ENCODE results near the gene ANKRD13D. TPM values are rescaled to one million over a fixed set of nuclear protein-coding genes. Genes with fewer than 3 reads are reported as not detected.

ANKRD13D gene
- total RNA-seq, 1 donor from 2014 or later: 124 TPM

DNA sequence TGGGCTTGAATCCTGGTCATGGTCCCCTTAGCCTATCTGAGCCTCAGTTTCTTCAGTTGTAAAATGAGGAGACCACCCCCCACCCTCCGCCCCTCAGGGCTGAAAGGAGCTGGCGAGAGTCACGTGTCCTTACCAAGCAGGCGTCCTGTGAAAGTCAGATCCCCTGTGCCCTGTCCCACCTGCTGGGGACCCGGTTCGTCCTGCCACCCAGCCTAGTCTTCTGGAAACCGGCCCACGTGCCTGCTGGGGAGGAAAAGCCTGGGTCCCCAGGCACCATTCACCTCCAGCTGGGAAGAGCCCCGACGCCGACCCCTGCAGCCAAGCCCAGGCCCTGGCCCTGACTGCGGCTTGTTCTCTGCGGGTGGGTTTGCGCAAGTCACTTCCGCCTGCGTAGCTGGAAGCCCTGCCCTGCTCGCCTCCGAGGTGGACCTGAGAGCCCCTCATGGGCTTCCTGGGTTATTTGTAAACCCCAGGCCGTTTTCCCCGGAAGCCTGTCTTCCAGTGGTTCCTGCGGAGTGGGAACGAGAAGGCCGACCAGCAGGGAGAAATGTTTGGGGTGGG, 13.5 kb downstream of the ANKRD13D start:
- no peaks in the 10 kb centered on the region for H3K27me3 Mint-ChIP-seq
- no peaks in the 10 kb centered on the region for H3K9me3 Mint-ChIP-seq
- intact Hi-C loops (cut with micrococcal nuclease): no loop called here
- no peak overlapping the region for H3K27ac Mint-ChIP-seq
- no peak for DNase-seq
- H3K36me3 Mint-ChIP-seq (ENCODE audit: low read depth): peaks cover 25% of the 10 kb centered on the region
- H3K4me3 Mint-ChIP-seq: peak overlapping the region; percentile 37
- no peaks in the 10 kb centered on the region for H3K4me1 Mint-ChIP-seq

DNA sequence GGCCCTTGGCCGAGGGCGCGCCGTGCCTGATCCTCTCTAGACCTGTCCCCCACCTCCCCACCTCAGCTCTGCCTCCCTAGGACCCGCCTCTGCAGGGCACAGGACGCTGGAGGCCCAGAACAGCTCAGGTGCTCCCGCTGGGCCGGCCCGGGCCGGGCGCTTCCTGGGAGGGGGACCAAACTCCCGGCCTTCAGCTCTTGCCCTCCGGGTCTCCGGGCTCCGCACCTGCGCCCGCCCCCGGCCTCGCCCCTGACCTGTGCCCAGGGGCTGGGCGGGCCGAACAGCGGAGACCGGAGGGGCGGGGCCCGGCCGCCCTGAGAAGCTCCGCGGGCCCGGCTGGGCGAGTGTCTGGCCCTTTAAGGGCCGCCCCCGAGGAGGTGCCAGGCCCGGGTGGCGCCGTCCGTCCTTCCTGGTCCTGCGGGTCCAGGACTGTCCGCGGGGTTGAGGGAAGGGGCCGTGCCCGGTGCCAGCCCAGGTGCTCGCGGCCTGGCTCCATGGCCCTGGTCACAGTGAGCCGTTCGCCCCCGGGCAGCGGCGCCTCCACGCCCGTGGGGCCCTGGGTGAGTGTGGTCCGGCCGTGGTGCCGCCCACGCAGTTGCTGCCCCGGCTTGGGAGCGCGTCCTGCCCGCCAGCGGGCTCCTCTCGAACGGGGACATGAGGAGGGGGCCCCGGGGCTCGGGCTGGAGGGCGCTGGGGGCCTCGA, 14.2 kb downstream of the ANKRD13D start, which contains the start of gene SSH3:
Gene SSH3, plus strand, starts transcription at position 399 of the 703 bp plus-strand sequence. Its CDS starts 96 bp downstream, at position 495.
- Mint-ChIP-seq H3K4me3 (peak within 1 kb of the TSS; percentile 37), H3K9me3 (no peaks in the 10 kb centered on the region), H3K27ac (no peak within 1 kb of the TSS), H3K4me1 (no peaks in the 10 kb centered on the region), H3K36me3 (ENCODE audit: low read depth) (peaks cover 20% of the 10 kb centered on the region), H3K27me3 (no peaks in the 10 kb centered on the region)
- DNase-seq: peak; percentile 84
- intact Hi-C loops (cut with micrococcal nuclease): no loop called here

DNA sequence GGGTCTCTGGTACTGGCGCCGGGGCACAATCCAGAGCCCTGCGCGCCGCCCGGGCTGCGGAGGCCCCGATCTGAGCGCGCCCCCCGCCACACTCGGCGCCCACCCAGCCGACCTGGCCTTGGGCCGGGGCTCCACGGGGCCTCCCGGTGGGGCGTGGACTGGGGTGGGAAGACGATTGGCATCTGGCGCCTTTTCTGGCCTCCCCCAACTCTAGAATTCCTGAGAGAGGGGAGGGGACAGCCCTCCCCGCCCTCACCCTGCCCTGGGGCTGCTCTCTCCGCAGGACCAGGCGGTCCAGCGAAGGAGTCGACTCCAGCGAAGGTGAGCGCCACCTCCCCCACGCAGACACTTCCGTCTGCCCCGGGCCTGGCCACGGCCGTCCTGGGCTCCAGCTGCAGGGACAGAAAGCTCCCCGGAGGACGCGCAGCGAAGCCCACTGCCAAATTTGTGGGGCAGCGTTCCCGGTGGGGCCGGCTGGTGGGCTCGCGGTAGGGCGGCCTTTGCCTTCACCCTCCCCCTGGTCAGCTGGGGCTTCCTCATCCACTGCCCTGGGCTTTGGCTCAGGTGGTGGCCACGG, 14.8 kb downstream of the ANKRD13D start:
- intact Hi-C loops (cut with micrococcal nuclease): no loop called here
- Mint-ChIP-seq H3K36me3 (ENCODE audit: low read depth) (peaks cover 14% of the 10 kb centered on the region), H3K9me3 (no peaks in the 10 kb centered on the region), H3K4me3 (no peak overlapping the region), H3K27ac (no peak overlapping the region), H3K27me3 (no peaks in the 10 kb centered on the region), H3K4me1 (no peaks in the 10 kb centered on the region)
- no peak for DNase-seq

DNA sequence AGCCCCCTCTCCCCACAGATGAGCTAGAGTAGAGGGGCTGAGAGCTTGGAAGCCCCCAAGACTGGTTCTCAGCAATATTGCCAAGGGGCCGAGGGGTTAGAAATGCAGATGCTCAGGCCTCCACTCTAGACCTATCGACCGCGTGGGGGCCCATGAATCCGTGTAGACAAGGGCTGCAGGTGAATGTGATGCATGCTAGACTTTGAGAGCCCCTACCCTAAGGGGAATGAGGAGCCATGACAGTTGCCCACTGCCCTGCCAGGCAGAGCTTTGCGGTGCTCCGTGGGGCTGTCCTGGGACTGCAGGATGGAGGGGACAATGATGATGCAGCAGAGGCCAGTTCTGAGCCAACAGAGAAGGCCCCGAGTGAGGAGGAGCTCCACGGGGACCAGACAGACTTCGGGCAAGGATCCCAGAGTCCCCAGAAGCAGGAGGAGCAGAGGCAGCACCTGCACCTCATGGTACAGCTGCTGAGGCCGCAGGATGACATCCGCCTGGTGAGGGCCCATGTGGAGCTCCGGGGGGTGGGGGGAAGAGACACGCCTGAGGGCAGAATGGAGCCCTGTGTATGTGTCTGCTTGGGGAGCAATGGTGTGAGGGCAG, 15.5 kb downstream of the ANKRD13D start:
- H3K36me3 Mint-ChIP-seq (ENCODE audit: low read depth): peaks cover 10% of the 10 kb centered on the region
- H3K27ac Mint-ChIP-seq: no peak overlapping the region
- H3K4me3 Mint-ChIP-seq: no peak overlapping the region
- intact Hi-C loops (cut with micrococcal nuclease): no loop called here
- no peaks in the 10 kb centered on the region for H3K9me3 Mint-ChIP-seq
- no peaks in the 10 kb centered on the region for H3K4me1 Mint-ChIP-seq
- no peak for DNase-seq
- no peaks in the 10 kb centered on the region for H3K27me3 Mint-ChIP-seq

DNA sequence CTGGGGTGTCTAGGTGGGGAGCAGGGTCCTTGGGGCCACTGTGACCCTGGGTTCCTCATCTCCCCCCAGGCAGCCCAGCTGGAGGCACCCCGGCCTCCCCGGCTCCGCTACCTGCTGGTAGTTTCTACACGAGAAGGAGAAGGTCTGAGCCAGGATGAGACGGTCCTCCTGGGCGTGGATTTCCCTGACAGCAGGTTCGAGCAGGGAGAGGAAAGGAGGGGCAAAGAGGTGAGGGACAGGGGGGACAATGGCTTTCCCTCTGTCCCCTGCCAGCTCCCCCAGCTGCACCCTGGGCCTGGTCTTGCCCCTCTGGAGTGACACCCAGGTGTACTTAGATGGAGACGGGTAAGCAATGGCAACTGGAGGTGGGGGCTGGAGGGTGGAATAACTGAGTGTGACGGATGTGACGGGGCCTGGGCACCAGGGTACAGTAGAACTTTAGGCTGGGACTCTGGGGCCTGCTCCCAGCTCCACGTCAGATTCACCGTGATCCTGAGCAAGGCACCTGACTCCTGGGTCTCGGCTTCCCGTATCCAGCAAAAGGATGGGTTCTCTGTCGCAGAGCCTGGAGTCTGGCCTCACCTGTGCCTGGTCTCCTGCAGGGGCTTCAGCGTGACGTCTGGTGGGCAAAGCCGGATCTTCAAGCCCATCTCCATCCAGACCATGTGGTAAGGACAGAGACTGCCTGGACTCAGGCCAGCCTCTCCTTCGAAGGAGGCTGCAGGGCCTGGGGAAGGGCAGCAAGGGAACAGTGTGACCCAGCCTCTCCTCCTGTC, 17.9 kb downstream of the ANKRD13D start:
- H3K4me1 Mint-ChIP-seq: peaks cover 3% of the 10 kb centered on the region
- intact Hi-C loops (cut with micrococcal nuclease): no loop called here
- no peaks in the 10 kb centered on the region for H3K27me3 Mint-ChIP-seq
- no peak overlapping the region for H3K4me3 Mint-ChIP-seq
- DNase-seq: no peak
- H3K9me3 Mint-ChIP-seq: no peaks in the 10 kb centered on the region
- H3K27ac Mint-ChIP-seq: no peak overlapping the region
- H3K36me3 Mint-ChIP-seq (ENCODE audit: low read depth): peaks cover 7% of the 10 kb centered on the region

DNA sequence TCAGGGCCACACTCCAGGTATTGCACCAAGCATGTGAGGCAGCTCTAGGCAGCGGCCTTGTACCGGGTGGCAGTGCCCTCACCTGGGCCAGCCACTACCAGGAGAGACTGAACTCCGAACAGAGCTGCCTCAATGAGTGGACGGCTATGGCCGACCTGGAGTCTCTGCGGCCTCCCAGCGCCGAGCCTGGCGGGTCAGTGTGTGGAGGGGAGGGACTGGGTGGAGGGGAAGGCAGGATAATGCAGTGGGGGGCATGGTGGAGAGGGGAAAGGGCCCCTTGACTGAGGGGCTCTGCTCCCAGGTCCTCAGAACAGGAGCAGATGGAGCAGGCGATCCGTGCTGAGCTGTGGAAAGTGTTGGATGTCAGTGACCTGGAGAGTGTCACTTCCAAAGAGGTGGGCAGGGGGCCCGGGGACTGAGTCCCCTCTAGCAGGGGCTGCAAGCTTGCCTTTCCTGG, 18.5 kb downstream of the ANKRD13D start:
- Mint-ChIP-seq H3K27me3 (no peaks in the 10 kb centered on the region), H3K4me3 (no peak overlapping the region), H3K9me3 (no peaks in the 10 kb centered on the region), H3K27ac (no peak overlapping the region), H3K4me1 (peaks cover 8% of the 10 kb centered on the region), H3K36me3 (ENCODE audit: low read depth) (peaks cover 4% of the 10 kb centered on the region)
- intact Hi-C loops (cut with micrococcal nuclease): no loop called here
- DNase-seq: no peak

DNA sequence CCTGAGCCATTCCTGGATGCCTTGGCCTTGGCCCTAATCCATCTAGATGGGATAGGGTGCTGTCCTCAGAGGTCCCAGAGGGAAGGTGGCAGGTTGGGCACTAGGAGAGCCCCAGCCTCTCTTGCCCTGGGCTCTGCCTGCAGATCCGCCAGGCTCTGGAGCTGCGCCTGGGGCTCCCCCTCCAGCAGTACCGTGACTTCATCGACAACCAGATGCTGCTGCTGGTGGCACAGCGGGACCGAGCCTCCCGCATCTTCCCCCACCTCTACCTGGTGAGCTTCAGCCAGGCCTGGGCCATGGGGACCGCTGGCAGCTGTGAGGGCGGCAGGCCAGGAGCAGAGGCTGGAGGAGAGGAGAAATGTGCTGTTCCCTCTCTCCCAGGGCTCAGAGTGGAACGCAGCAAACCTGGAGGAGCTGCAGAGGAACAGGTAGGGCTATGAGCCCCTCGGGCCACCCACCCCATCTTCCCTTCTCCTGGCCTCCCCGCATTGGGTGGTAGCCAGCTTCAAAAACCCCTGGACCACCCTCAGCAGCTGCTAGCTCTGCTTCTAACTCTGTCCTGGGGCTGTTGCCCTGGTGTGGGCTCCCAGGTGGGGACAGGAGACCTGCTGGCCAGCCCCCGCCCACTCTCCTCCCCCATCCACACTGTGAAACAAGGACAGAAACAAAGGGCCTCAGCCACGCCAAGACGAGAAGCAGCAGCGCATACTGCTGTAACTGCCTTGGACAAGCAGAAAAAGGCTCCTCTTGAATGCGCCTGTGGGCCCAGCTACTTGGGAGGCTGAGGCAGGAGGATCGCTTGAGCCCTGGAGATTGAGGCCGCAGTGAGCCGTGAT, 19.1 kb downstream of the ANKRD13D start:
- intact Hi-C loops (cut with micrococcal nuclease): no loop called here
- Mint-ChIP-seq H3K4me1 (peaks cover 15% of the 10 kb centered on the region), H3K4me3 (no peak overlapping the region), H3K36me3 (ENCODE audit: low read depth) (peaks cover 2% of the 10 kb centered on the region), H3K27me3 (no peaks in the 10 kb centered on the region), H3K27ac (no peak overlapping the region), H3K9me3 (no peaks in the 10 kb centered on the region)
- DNase-seq: no peak

DNA sequence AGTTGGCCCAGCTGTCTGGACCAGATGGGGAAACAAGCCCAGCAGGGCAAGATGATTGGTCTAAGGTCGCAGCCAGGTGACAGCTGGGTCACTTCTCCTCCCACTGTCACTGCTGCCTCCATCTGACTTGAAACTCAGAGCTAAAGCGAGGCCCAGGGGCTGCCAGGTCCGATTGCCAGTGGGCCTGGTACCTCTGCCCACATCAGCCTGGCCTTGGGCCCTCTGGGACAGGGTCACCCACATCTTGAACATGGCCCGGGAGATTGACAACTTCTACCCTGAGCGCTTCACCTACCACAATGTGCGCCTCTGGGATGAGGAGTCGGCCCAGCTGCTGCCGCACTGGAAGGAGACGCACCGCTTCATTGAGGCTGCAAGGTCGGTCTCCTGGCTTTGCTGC, 20.1 kb downstream of the ANKRD13D start:
- peaks cover 20% of the 10 kb centered on the region for H3K4me1 Mint-ChIP-seq
- DNase-seq: peak; percentile 52
- intact Hi-C loops (cut with micrococcal nuclease): no loop called here
- H3K27ac Mint-ChIP-seq: no peak overlapping the region
- no peaks in the 10 kb centered on the region for H3K27me3 Mint-ChIP-seq
- H3K4me3 Mint-ChIP-seq: no peak overlapping the region
- peaks cover 2% of the 10 kb centered on the region for H3K36me3 Mint-ChIP-seq (ENCODE audit: low read depth)
- H3K9me3 Mint-ChIP-seq: no peaks in the 10 kb centered on the region

DNA sequence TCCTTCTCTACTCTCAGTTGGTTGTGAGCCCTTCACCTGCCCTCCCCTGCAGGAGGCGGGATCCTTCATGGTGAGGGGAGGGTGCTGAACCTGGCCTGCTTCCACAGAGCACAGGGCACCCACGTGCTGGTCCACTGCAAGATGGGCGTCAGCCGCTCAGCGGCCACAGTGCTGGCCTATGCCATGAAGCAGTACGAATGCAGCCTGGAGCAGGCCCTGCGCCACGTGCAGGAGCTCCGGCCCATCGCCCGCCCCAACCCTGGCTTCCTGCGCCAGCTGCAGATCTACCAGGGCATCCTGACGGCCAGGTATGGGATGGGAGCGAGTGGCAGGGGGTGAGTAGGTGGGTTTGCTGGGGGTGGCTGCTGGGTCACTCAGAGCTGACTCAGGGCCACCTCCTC, 20.6 kb downstream of the ANKRD13D start:
- intact Hi-C loops (cut with micrococcal nuclease): no loop called here
- Mint-ChIP-seq H3K4me3 (no peak overlapping the region), H3K4me1 (peaks cover 21% of the 10 kb centered on the region), H3K27me3 (no peaks in the 10 kb centered on the region), H3K27ac (no peak overlapping the region), H3K9me3 (no peaks in the 10 kb centered on the region), H3K36me3 (ENCODE audit: low read depth) (peaks cover 2% of the 10 kb centered on the region)
- DNase-seq: peak; percentile 55

DNA sequence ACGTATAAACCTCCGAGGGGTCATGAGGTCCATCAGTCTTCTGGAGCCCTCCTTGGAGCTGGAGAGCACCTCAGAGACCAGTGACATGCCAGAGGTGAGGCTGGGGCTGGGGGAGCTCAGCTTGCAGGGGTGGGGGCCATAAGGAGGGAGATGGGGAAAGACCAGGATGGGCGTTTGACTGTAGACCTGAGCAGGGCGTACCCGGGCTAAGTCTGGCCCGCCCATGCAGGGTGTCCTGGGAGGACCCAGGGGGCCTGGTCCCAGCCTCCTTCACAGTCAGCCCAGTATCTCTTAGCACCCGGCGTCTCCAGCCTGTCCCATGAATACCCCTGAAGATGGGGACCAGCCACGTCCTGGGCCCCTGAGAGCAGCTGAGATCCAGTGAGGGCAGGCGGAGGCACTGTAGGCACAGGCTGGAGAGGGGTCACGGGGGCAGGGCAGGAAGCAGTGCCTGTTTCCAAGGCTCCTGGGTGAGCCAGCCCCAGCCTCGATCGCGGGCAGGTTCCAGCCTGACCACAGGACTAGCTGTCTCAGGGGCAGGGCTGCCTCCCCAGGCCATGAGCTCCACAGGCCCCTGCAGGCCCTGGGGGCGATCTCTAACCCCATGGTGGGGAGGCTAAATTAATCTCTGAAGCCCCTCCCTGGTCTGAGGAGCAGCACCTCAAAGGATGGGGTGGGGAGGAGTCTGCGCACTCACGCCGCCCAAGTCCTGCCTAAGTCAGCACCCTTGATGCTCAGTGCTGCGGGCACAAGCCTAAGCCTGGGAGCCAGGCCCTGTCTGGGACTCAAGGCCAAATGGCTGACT, 21.3 kb downstream of the ANKRD13D start:
- no peaks in the 10 kb centered on the region for H3K9me3 Mint-ChIP-seq
- H3K36me3 Mint-ChIP-seq (ENCODE audit: low read depth): peaks cover 2% of the 10 kb centered on the region
- H3K4me3 Mint-ChIP-seq: no peak overlapping the region
- intact Hi-C loops (cut with micrococcal nuclease): no loop called here
- peaks cover 21% of the 10 kb centered on the region for H3K4me1 Mint-ChIP-seq
- no peak overlapping the region for H3K27ac Mint-ChIP-seq
- DNase-seq: peak; percentile 54
- no peaks in the 10 kb centered on the region for H3K27me3 Mint-ChIP-seq

DNA sequence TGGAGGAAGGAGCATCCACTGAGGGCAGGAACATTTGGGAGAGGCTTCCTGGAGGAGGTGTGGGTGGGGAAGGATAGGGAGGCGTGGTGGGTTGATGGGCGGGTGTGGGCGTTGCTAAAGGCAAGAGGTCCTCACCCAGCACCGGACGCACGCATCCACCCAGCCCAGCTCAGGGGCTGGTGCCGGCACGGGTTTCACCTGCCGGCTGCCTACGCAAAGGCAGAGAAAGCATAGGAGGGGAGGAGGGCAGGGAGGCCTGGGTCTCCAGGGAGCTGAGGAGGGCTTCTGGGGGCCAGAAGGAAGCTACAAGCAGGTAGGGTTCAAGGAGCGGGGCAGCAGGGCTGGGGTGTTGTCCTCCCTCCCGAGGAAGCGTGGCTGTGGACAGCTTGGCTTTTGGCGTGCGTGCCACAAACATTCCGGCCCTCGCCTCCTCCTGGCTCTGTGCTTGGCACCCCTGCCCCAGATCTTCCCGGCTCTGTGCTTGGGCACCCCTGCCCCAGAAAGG, 22.0 kb downstream of the ANKRD13D start:
- H3K4me3 Mint-ChIP-seq: no peak overlapping the region
- H3K27ac Mint-ChIP-seq: no peak overlapping the region
- DNase-seq: peak; percentile 54
- H3K4me1 Mint-ChIP-seq: peaks cover 24% of the 10 kb centered on the region
- peaks cover 2% of the 10 kb centered on the region for H3K36me3 Mint-ChIP-seq (ENCODE audit: low read depth)
- intact Hi-C loops (cut with micrococcal nuclease): no loop called here
- H3K27me3 Mint-ChIP-seq: no peaks in the 10 kb centered on the region
- H3K9me3 Mint-ChIP-seq: no peaks in the 10 kb centered on the region

DNA sequence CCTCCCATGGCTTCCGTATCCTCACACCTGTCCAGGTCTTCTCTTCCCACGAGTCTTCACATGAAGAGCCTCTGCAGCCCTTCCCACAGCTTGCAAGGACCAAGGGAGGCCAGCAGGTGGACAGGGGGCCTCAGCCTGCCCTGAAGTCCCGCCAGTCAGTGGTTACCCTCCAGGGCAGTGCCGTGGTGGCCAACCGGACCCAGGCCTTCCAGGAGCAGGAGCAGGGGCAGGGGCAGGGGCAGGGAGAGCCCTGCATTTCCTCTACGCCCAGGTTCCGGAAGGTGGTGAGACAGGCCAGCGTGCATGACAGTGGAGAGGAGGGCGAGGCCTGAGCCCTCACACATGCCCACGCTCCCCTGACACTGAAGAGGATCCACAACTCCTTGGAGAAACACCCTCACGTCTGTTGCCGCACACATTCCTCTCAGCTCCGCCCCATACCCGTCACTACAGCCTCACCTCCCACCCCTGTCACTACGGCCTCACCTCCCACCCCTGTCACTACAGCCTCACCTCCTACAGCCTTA, 22.5 kb downstream of the ANKRD13D start:
- no peak overlapping the region for H3K4me3 Mint-ChIP-seq
- peaks cover 2% of the 10 kb centered on the region for H3K36me3 Mint-ChIP-seq (ENCODE audit: low read depth)
- peak; percentile 52 for DNase-seq
- H3K4me1 Mint-ChIP-seq: peaks cover 24% of the 10 kb centered on the region
- no peaks in the 10 kb centered on the region for H3K9me3 Mint-ChIP-seq
- H3K27me3 Mint-ChIP-seq: no peaks in the 10 kb centered on the region
- intact Hi-C loops (cut with micrococcal nuclease): no loop called here
- peak overlapping the region; percentile 48 for H3K27ac Mint-ChIP-seq

Measured in activated CD4-positive, alpha-beta T cell treated with anti-CD3 and anti-CD28 coated beads, Interleukin-2, amount 10 ng/mL, durations not matched to agents 24 days and 14 days (primary cell).